SJSA1 (cell line): ENCODE data around the gene EPB41L2. TPM values are rescaled to one million over a fixed set of nuclear protein-coding genes. Genes with fewer than 3 reads are reported as not detected.
"Not testable (repeated sequence)": the region's sequence is repeated elsewhere in the genome, so short reads cannot be mapped to it uniquely, and the experiment has no call there.

Source experiments
- DNase-seq, 2 experiments: peaks; one replicate each; pipeline ENCODE4 v3.0.0-alpha.2; 2015 to 2020; ENCODE audit warnings: low spot score in 2 of 2, low read depth in 1 of 2
- H3K27ac ChIP-seq: fragments of 250-450 bp; sonication (Bioruptor Pico); 2 replicates; pipeline ENCODE4 v1.5.1; 2020; ENCODE audit warnings: mild to moderate bottlenecking, moderate library complexity
- H3K27me3 ChIP-seq: fragments of 250-450 bp; sonication (Bioruptor Pico); replicated peaks from 2 replicates; pipeline ENCODE4 v1.5.1; 2020; ENCODE audit warnings: mild to moderate bottlenecking, moderate library complexity
- H3K36me3 ChIP-seq: fragments of 250-450 bp; sonication (Bioruptor Pico); 2 replicates; pipeline ENCODE4 v1.5.1; 2020; ENCODE audit warnings: mild to moderate bottlenecking
- H3K4me1 ChIP-seq: fragments of 250-450 bp; sonication (Bioruptor Pico); replicated peaks from 2 replicates; pipeline ENCODE4 v1.6.1; 2021; ENCODE audit warnings: mild to moderate bottlenecking
- H3K4me3 ChIP-seq: fragments of 250-450 bp; sonication (Bioruptor Pico); 2 replicates; pipeline ENCODE4 v1.5.1; 2020; ENCODE audit warnings: mild to moderate bottlenecking
- H3K9me3 ChIP-seq: fragments of 250-450 bp; sonication (Bioruptor Pico); replicated peaks from 2 replicates; pipeline ENCODE4 v1.5.1; 2020; ENCODE audit warnings: mild to moderate bottlenecking
- total RNA-seq: library from RNA; depleted of rRNA; stranded (reverse); fragments of >200 nt; shearing (Covaris generic); gene quantifications from 2 replicates; pipeline ENCODE4 v1.2.3, GENCODE V29; 2014

EPB41L2 gene
- total RNA-seq, 1 experiment from 2014 or later, result 73.6 TPM

- DNase-seq, result peak in 1 of 2 experiments; percentile 25
- peaks cover 3% of the 10 kb centered on the region; the same call in 1 of the 2 replicates for H3K36me3 ChIP-seq
- H3K9me3 ChIP-seq, result no peaks in the 10 kb centered on the region
- H3K4me3 ChIP-seq, result no peak overlapping the region
- H3K27ac ChIP-seq, result 0 out of 2 replicates have a peak overlapping the region, but pooled peaks have one; percentile 6
- H3K27me3 ChIP-seq, result no peaks in the 10 kb centered on the region
- H3K4me1 ChIP-seq, result peaks cover 42% of the 10 kb centered on the region
These were observed 47.3 kb downstream of the EPB41L2 start for GRCh38 chr6:131015630-131016263.

GRCh38 chr6:131015025-131015591 is 47.9 kb downstream of the EPB41L2 start:
- Histone ChIP-seq H3K4me3 (no peak overlapping the region), H3K27ac (no peak overlapping the region), H3K36me3 (peaks cover 3% of the 10 kb centered on the region; the same call in 1 of the 2 replicates), H3K27me3 (no peaks in the 10 kb centered on the region), H3K9me3 (no peaks in the 10 kb centered on the region), H3K4me1 (peaks cover 42% of the 10 kb centered on the region)
- DNase-seq, result no peak

- Histone ChIP-seq H3K36me3 (peaks cover 6% of the 10 kb centered on the region; the same call in 1 of the 2 replicates), H3K4me1 (peaks cover 42% of the 10 kb centered on the region), H3K27me3 (no peaks in the 10 kb centered on the region), H3K27ac (no peak overlapping the region), H3K4me3 (no peak overlapping the region), H3K9me3 (no peaks in the 10 kb centered on the region)
- DNase-seq, result no peak
These were observed 48.8 kb downstream of the EPB41L2 start for GRCh38 chr6:131014080-131014776.

GRCh38 chr6:131013495-131013894 is 49.5 kb downstream of the EPB41L2 start:
- Histone ChIP-seq H3K36me3 (peaks cover 11% of the 10 kb centered on the region), H3K9me3 (no peaks in the 10 kb centered on the region; the same call in 1 of the 2 replicates), H3K27ac (peak overlapping the region; percentile 6; the same call in 1 of the 2 replicates), H3K4me1 (peaks cover 42% of the 10 kb centered on the region), H3K27me3 (no peaks in the 10 kb centered on the region), H3K4me3 (no peak overlapping the region)
- peak in 1 of 2 experiments; percentile 45 for DNase-seq

- DNase-seq, result no peak
- no peaks in the 10 kb centered on the region for H3K27me3 ChIP-seq
These were observed 53.3 kb downstream of the EPB41L2 start for GRCh38 chr6:131009790-131010189.

GRCh38 chr6:131008965-131009364 is 54.1 kb downstream of the EPB41L2 start:
- H3K9me3 ChIP-seq, result peaks cover 12% of the 10 kb centered on the region
- H3K27me3 ChIP-seq, H3K27ac ChIP-seq, H3K4me3 ChIP-seq, DNase-seq: not testable (repeated sequence)
- H3K36me3 ChIP-seq, result peaks cover 26% of the 10 kb centered on the region
- peaks cover 30% of the 10 kb centered on the region for H3K4me1 ChIP-seq

More at GRCh38 chr6:131009790-131010189, 53.3 kb downstream of the EPB41L2 start:
- H3K4me3 ChIP-seq, result no peak overlapping the region
- H3K4me1 ChIP-seq, result peaks cover 30% of the 10 kb centered on the region
- peaks cover 12% of the 10 kb centered on the region for H3K9me3 ChIP-seq
- H3K27ac ChIP-seq, result no peak overlapping the region
- H3K36me3 ChIP-seq, result peaks cover 26% of the 10 kb centered on the region

- Histone ChIP-seq H3K9me3 (peaks cover 12% of the 10 kb centered on the region), H3K36me3 (peaks cover 26% of the 10 kb centered on the region), H3K4me1 (peaks cover 30% of the 10 kb centered on the region)
- not testable (repeated sequence) for DNase-seq, H3K27ac ChIP-seq, H3K27me3 ChIP-seq, H3K4me3 ChIP-seq
These were observed 55.1 kb downstream of the EPB41L2 start for GRCh38 chr6:131007964-131008363.

GRCh38 chr6:131007286-131007685 is 55.8 kb downstream of the EPB41L2 start:
- Histone ChIP-seq H3K4me1 (peaks cover 35% of the 10 kb centered on the region), H3K4me3 (no peak overlapping the region)

GRCh38 chr6:131005439-131006016 is 57.5 kb downstream of the EPB41L2 start:
- H3K36me3 ChIP-seq, result peaks cover 26% of the 10 kb centered on the region
- no peak overlapping the region for H3K4me3 ChIP-seq
- H3K4me1 ChIP-seq, result peaks cover 50% of the 10 kb centered on the region
- H3K27me3 ChIP-seq, result no peaks in the 10 kb centered on the region
- DNase-seq, result no peak
- peaks cover 12% of the 10 kb centered on the region for H3K9me3 ChIP-seq
- H3K27ac ChIP-seq, result no peak overlapping the region

More at GRCh38 chr6:131007286-131007685, 55.8 kb downstream of the EPB41L2 start:
- Histone ChIP-seq H3K9me3 (peaks cover 12% of the 10 kb centered on the region), H3K27ac (no peak overlapping the region), H3K27me3 (no peaks in the 10 kb centered on the region), H3K36me3 (peaks cover 26% of the 10 kb centered on the region)
- DNase-seq, result no peak

GRCh38 chr6:131004936-131005335 is 58.1 kb downstream of the EPB41L2 start:
- Histone ChIP-seq H3K36me3 (peaks cover 26% of the 10 kb centered on the region), H3K9me3 (peaks cover 12% of the 10 kb centered on the region), H3K4me3 (no peak overlapping the region), H3K27me3 (no peaks in the 10 kb centered on the region), H3K27ac (no peak overlapping the region), H3K4me1 (peaks cover 51% of the 10 kb centered on the region)
- DNase-seq, result no peak

GRCh38 chr6:131004387-131004755 is 58.7 kb downstream of the EPB41L2 start:
- Histone ChIP-seq H3K36me3 (peaks cover 24% of the 10 kb centered on the region), H3K27me3 (no peaks in the 10 kb centered on the region), H3K9me3 (peaks cover 12% of the 10 kb centered on the region), H3K4me1 (peaks cover 51% of the 10 kb centered on the region), H3K4me3 (no peak overlapping the region), H3K27ac (no peak overlapping the region)
- DNase-seq, result no peak

GRCh38 chr6:131003488-131004386 is 59.3 kb downstream of the EPB41L2 start:
- DNase-seq, result no peak

GRCh38 chr6:131002661-131002980 is 60.4 kb downstream of the EPB41L2 start:
- Histone ChIP-seq H3K36me3 (peaks cover 10% of the 10 kb centered on the region), H3K27ac (peak overlapping the region; percentile 70), H3K9me3 (peaks cover 7% of the 10 kb centered on the region), H3K27me3 (no peaks in the 10 kb centered on the region), H3K4me3 (no peak overlapping the region), H3K4me1 (peaks cover 59% of the 10 kb centered on the region)
- DNase-seq, result peak in 1 of 2 experiments; percentile 71

More at GRCh38 chr6:131003488-131004386, 59.3 kb downstream of the EPB41L2 start:
- Histone ChIP-seq H3K4me1 (peaks cover 51% of the 10 kb centered on the region), H3K9me3 (peaks cover 12% of the 10 kb centered on the region), H3K36me3 (peaks cover 21% of the 10 kb centered on the region), H3K27me3 (no peaks in the 10 kb centered on the region), H3K27ac (peak overlapping the region; percentile 70), H3K4me3 (no peak overlapping the region)
